Skin of body (tissue), 1 donor: ENCODE measurements around the gene MMP20. TPM values are rescaled to one million over a fixed set of nuclear protein-coding genes. Genes with fewer than 3 reads are reported as not detected.

Experiments
- total RNA-seq: library from RNA; depleted of rRNA; stranded (reverse); fragments of >200 nt; gene quantifications from one replicate; pipeline ENCODE4 v1.2.3, GENCODE V29; 2014

Gene MMP20
- total RNA-seq, 1 donor from 2014 or later: not detected

Other genes starting within 250 kb of the MMP20 start
- 117 TPM for gene TMEM123, start 172.6 kb downstream of the MMP20 start, total RNA-seq
- gene MMP7, start 94.6 kb downstream of the MMP20 start, total RNA-seq: 3.6 TPM
- 6.7 TPM for gene MMP27, start 80.4 kb upstream of the MMP20 start, total RNA-seq
- 8.4 TPM for gene MMP8, start 99.6 kb upstream of the MMP20 start, total RNA-seq
- gene MMP10, start 155.3 kb upstream of the MMP20 start, total RNA-seq: not detected
- 0.69 TPM for gene MMP1, start 172.8 kb upstream of the MMP20 start, total RNA-seq
- gene MMP3, start 218.3 kb upstream of the MMP20 start, total RNA-seq: 0.10 TPM
- gene MMP12, start 249.7 kb upstream of the MMP20 start, total RNA-seq: 0.10 TPM